Stomach (tissue), 4 donors: ENCODE data around the gene GALM.

ENCODE experiments used
- EP300 ChIP-seq: sonication (generic); formaldehyde crosslinking; IDR thresholded peaks from one replicate; pipeline ENCODE4 v1.6.1; 2017; ENCODE audit warnings: antibody characterized with exemption
- POLR2AphosphoS5 ChIP-seq, 3 donors: sonication (generic); formaldehyde crosslinking; IDR thresholded peaks; one replicate each; pipeline ENCODE4 v1.6.1; 2016; ENCODE audit warnings: antibody characterized with exemption in 3 of 3
- TF ChIP-seq, protein P1 (sequence below), 7 experiments: fragments of 450-650 bp in 4 of 7; fragments of 200-600 bp in 3 of 7; sonication (generic) in 3 of 7; IDR thresholded peaks; one replicate each; pipeline ENCODE4 v1.5.1; 2016 to 2019; ENCODE audit warnings: antibody characterized with exemption in 7 of 7, control low read depth in 2 of 7, mild to moderate bottlenecking in 1 of 7

DNA sequence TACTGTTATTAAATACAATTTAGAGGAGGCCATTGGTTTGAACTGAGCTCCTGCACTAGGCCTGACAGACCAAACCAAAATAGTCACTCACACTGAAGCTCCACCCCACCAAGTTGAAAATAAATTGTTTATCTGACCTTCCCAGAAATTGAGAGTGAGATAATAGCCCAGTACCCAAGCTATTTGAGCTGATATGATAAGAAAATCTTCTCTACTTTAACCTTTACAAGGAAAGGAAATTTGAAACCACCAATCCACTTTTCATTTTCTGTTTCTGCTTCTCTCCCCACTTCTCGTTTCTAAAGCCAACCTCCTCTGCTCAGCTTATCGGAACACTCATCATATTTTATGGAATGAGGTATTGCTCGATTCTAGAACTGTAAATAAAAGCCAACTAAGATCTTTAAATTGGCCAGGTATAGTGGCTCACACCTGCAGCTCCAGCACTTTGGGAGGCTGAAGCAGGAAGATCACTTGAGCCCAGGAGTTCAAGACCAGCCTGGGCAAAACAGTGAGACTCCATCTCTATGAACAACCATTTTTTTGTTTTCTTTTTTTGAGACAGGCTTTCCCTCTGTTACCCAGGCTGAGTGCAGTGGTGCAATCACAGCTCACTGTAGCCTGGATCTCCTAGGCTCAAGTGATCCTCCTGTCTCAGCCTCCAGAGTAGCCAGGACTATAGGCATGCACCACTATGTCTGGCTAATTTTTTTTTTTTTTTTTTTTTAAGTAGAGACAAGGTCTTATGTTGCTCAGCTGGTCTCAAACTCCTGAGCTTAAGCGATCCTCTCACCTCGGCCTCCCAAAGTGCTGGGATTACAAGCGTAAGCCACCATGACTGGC lies 13.3 kb upstream of the GALM start:
- TF ChIP-seq, protein P1, sequence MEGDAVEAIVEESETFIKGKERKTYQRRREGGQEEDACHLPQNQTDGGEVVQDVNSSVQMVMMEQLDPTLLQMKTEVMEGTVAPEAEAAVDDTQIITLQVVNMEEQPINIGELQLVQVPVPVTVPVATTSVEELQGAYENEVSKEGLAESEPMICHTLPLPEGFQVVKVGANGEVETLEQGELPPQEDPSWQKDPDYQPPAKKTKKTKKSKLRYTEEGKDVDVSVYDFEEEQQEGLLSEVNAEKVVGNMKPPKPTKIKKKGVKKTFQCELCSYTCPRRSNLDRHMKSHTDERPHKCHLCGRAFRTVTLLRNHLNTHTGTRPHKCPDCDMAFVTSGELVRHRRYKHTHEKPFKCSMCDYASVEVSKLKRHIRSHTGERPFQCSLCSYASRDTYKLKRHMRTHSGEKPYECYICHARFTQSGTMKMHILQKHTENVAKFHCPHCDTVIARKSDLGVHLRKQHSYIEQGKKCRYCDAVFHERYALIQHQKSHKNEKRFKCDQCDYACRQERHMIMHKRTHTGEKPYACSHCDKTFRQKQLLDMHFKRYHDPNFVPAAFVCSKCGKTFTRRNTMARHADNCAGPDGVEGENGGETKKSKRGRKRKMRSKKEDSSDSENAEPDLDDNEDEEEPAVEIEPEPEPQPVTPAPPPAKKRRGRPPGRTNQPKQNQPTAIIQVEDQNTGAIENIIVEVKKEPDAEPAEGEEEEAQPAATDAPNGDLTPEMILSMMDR (IDR thresholded peaks at IDR 0.05): no peak
- no peak for TF ChIP-seq POLR2AphosphoS5 (IDR thresholded peaks at IDR 0.05)
- no peak for TF ChIP-seq EP300
